Measurements from ENCODE around the gene PNPLA7. TPM values are rescaled to one million over a fixed set of nuclear protein-coding genes. Genes with fewer than 3 reads are reported as not detected.

PNPLA7 gene
- total RNA-seq, 1 experiment from 2014 or later = 1.3 TPM

GRCh38 chr9:137477778-137478612, 72.2 kb downstream of the PNPLA7 start:
- ChIA-PET POLR2A (no interaction called here), CTCF (no interaction called here)
- Mint-ChIP-seq H3K27me3 (ENCODE audit: low read depth) (peaks cover 7% of the 10 kb centered on the region; the same call in 1 of the 2 replicates), H3K9me3 (peaks cover 25% of the 10 kb centered on the region), H3K4me3 (no peak overlapping the region), H3K36me3 (peaks cover 18% of the 10 kb centered on the region), H3K4me1 (0 out of 2 replicates have a peak, but pooled peaks cover 4% of the 10 kb centered on the region), H3K27ac (no peak overlapping the region)
- DNase-seq (ENCODE audit: low spot score) (no peak), ATAC-seq (no peak)
- no peak for TF ChIP-seq ZMAT4 (CRISPR knock-in tag; IDR thresholded peaks at IDR 0.05)
- no peak for TF ChIP-seq NR1H2 (CRISPR knock-in tag; IDR thresholded peaks at IDR 0.05)
- no peak for TF ChIP-seq ZNF416 (CRISPR knock-in tag; IDR thresholded peaks at IDR 0.05)
- TF ChIP-seq ZNF425 (CRISPR knock-in tag; conservative IDR thresholded peaks at IDR 0.05) = no peak
- TF ChIP-seq TEAD1 (CRISPR knock-in tag; IDR thresholded peaks at IDR 0.05) = no peak
- TF ChIP-seq PREB (CRISPR knock-in tag; IDR thresholded peaks at IDR 0.05; ENCODE audit: borderline replicate concordance) = no peak
- TF ChIP-seq AFF4 (CRISPR knock-in tag; IDR thresholded peaks at IDR 0.05; ENCODE audit: borderline replicate concordance) = no peak
- TF ChIP-seq NFE2L1 (CRISPR knock-in tag; IDR thresholded peaks at IDR 0.05) = no peak
- no peak for TF ChIP-seq ELF4 (CRISPR knock-in tag; IDR thresholded peaks at IDR 0.05; ENCODE audit: low read depth)
- no peak for TF ChIP-seq MLX (CRISPR knock-in tag; IDR thresholded peaks at IDR 0.05)
- TF ChIP-seq NFATC4 (CRISPR knock-in tag; IDR thresholded peaks at IDR 0.05) = no peak

- Mint-ChIP-seq H3K27ac (peak overlapping the region; percentile 49; the same call in 1 of the 2 replicates), H3K27me3 (ENCODE audit: low read depth) (peaks cover 10% of the 10 kb centered on the region; the same call in 1 of the 2 replicates), H3K9me3 (peaks cover 28% of the 10 kb centered on the region), H3K4me3 (no peak overlapping the region), H3K4me1 (0 out of 2 replicates have a peak, but pooled peaks cover 4% of the 10 kb centered on the region), H3K36me3 (peaks cover 21% of the 10 kb centered on the region)
- no peak for DNase-seq (ENCODE audit: low spot score)
- ChIA-PET POLR2A (no interaction called here), CTCF (interaction anchor here (0.6 kb wide), 1 partner anchor 624 kb away, joined by 3 read pairs; no protein-coding TSS in a partner anchor)
- ATAC-seq = no peak
- no peak for TF ChIP-seq JAZF1 (CRISPR knock-in tag; IDR thresholded peaks at IDR 0.05)
- TF ChIP-seq ATF3 (CRISPR knock-in tag; conservative IDR thresholded peaks at IDR 0.05) = no peak
Observed at GRCh38 chr9:137476856-137477255, 73.3 kb downstream of the PNPLA7 start.
